ENCODE measurements around the gene PRKCD.

The PRKCD gene

DNA sequence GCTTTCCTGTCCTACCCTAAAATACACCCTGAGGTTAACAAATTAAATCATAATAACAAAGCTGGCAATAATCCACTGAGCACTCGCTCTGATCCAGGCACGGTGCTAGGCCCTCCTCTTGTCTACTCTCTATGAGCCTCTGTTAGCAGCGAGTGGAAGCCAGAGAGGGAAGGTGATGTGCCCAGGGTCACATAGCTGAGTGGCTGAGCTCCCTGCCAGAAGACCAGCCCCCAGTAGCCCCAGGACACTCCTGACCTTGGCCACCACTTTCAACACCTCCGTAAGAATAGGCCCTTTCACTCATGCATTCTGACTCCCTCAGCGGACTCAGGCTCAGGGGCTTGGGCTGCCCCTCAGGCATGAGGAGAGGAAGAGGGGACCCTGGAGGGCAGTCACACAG is 9.5 kb upstream of the PRKCD start:
- H3K4me3 ChIP-seq (ENCODE audit: low read depth, low read length): no peak overlapping the region
- TF ChIP-seq, protein P1, sequence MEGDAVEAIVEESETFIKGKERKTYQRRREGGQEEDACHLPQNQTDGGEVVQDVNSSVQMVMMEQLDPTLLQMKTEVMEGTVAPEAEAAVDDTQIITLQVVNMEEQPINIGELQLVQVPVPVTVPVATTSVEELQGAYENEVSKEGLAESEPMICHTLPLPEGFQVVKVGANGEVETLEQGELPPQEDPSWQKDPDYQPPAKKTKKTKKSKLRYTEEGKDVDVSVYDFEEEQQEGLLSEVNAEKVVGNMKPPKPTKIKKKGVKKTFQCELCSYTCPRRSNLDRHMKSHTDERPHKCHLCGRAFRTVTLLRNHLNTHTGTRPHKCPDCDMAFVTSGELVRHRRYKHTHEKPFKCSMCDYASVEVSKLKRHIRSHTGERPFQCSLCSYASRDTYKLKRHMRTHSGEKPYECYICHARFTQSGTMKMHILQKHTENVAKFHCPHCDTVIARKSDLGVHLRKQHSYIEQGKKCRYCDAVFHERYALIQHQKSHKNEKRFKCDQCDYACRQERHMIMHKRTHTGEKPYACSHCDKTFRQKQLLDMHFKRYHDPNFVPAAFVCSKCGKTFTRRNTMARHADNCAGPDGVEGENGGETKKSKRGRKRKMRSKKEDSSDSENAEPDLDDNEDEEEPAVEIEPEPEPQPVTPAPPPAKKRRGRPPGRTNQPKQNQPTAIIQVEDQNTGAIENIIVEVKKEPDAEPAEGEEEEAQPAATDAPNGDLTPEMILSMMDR (IDR thresholded peaks at IDR 0.05; ENCODE audit: insufficient read depth, low read depth, low read length, missing control alignments): no peak

DNA sequence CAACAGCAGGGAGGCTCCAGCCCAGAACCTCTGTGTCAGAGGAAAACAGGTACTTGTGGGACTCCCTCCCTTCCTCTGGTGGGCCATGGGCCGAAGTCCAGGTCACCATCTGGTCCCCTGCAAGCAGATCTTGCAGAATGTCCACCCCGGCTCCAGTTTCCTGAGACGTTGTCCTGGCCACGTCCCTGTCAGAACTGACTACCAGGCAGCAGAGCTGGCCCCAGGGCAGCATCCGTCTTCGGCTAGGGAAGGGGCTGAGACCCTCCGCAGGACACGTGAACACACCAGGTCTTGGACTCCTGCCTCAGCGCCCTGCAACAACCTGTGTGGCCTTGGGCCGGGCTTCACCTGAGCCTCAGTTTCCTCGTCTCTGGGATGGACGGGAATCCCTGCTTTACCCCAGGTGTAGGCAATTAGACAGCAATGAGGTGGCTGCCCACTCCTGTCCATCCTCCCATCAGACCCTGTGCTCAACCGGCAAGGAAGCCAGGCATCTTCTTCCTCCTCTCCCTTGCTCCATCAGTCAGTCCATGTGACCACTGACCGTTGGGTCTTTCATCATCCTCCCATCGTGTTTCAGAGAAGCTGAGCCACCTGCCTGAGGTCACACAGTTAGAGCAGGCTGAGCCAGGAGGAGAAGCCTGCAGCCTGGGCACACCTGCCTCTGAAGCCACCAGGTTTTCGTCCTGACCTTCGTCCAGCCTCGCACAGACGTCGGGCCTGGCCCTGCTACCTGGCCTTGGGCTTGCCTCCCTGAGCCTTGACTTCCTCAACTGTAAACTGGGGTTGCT is 8.9 kb upstream of the PRKCD start:
- DNase-seq (ENCODE audit: low read depth): no peak
- no peak overlapping the region for H3K4me3 ChIP-seq (ENCODE audit: low read depth, low read length)
- TF ChIP-seq, protein P1 (IDR thresholded peaks at IDR 0.05; ENCODE audit: insufficient read depth, low read depth, low read length, missing control alignments): no peak

More for the DNA sequence above, 9.5 kb upstream of the PRKCD start:
- no peak for DNase-seq (ENCODE audit: low read depth)

DNA sequence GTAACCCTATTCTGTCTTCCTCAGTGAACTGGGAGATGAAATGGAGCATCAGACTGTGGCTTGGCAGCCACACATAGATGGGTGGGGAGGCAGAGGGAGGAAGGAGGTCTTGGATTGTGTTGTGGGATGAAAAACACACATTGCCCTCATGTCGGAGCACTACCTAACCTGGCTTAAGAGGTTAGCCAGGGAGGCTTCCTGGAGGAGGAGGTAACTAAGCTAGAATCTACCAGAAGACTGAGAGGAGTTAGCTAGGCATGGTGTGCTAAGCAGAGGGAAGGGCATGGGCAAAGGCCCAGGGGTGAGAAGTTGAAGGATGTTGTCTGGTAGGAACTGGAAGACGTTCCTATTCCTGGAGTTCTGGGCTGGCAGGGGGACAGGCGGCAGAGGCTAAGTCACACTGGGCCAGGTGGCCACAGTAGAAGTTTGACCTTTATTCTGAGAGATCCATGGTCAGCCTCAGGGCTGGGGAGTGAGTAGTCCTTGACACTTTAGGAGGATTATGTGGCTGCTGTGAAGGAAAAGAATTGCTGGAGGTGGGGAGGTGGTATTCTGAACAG is 7.7 kb upstream of the PRKCD start:
- H3K4me3 ChIP-seq (ENCODE audit: low read depth, low read length): no peak overlapping the region
- DNase-seq (ENCODE audit: low read depth): no peak
- TF ChIP-seq, protein P1 (IDR thresholded peaks at IDR 0.05; ENCODE audit: insufficient read depth, low read depth, low read length, missing control alignments): no peak

DNA sequence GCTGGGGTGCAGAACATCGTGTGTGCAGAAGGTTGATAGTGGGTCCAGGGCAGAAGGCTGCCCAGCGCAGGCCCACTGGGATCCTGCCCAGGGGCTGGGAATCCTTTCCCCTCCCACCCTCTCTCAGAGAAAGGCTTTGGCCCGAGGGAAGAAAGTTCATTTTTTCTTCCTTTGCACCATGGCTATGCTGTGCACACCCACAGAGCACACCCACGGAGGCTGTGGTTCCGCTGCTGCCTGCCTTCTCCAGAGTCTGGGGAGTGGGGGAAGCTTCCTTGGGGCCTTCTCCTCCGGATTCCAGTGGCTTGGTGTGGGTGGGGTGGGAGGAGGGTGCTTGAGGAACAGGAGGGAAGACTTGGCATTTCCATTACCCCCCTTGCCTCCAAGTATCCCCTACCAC is 7.0 kb upstream of the PRKCD start:
- TF ChIP-seq, protein P1 (IDR thresholded peaks at IDR 0.05; ENCODE audit: insufficient read depth, low read depth, low read length, missing control alignments): no peak
- DNase-seq (ENCODE audit: low read depth): no peak
- H3K4me3 ChIP-seq (ENCODE audit: low read depth, low read length): no peak overlapping the region

DNA sequence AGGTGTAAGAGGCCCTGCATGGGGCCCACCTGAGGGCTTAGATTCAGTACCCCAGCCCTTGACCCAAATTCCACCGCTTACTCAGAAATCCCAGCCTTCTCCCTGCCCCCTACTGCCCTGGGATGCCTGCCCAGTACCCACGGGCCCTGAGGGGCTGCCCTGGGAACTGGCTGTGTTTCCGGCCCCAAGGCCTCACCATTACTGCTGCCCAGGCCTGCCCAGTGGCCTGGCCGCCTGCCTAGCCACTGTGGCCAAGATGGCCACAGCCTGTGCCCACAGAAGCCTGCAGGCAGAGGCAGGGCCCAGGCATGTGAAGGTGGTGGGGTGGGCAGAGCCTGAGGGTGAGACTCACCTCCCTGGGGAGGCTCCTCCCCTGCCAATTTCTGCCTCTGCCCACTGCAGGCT is 6.1 kb upstream of the PRKCD start:
- DNase-seq (ENCODE audit: low read depth): no peak
- H3K4me3 ChIP-seq (ENCODE audit: low read depth, low read length): no peak overlapping the region
- TF ChIP-seq, protein P1 (IDR thresholded peaks at IDR 0.05; ENCODE audit: insufficient read depth, low read depth, low read length, missing control alignments): no peak

DNA sequence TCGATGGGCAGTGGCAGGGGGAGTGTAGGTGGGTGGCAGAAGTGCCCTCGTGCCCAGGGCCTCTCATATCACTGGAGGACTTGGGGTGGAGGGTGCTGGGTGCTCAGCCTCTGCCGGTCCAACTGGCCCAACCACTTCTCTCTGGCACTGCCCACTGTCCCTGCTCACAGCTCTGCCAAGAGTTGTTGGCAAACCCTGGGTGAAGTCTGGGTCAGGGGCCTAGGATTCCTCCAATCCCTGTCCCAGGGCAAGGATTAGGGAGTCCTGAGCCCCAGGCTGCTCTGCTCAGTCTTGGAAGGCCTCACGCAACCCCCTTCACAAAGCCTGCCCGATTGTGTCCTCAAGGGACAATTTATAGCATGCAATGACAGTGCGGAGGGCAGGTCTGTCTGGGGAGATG is 5.2 kb upstream of the PRKCD start:
- TF ChIP-seq, protein P1 (IDR thresholded peaks at IDR 0.05; ENCODE audit: insufficient read depth, low read depth, low read length, missing control alignments): no peak
- no peak overlapping the region for H3K4me3 ChIP-seq (ENCODE audit: low read depth, low read length)

More for the DNA sequence above, 5.2 kb upstream of the PRKCD start:
- DNase-seq (ENCODE audit: low read depth): no peak

Data from GM12865 (cell line).